ENCODE results near the gene GLYR1.

DNA sequence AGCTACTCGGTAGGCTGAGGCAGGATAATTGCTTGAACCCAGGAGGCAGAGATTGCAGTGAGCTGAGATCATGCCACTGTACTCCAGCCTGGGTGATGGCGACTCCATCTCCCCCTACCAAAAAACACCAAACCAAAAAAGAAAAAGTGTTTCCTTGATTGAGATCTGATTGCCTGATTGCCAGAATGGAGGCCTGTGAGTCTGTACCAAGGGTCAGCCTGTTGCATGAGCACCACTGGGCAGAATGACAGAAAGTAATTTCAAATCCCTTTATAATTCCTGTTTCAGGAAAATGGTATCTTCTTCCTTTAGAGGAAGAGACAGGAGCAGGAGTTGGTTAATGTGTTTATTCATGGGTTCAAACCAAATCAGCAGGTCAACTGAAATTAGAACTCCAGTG is 8.7 kb upstream of the GLYR1 start:
- TF ChIP-seq CTCF (IDR thresholded peaks at IDR 0.05) (no peak), POLR2A (IDR thresholded peaks at IDR 0.05) (no peak)
